ENCODE data around the gene MLLT1. TPM values are rescaled to one million over a fixed set of nuclear protein-coding genes. Genes with fewer than 3 reads are reported as not detected.

MLLT1 gene
- total RNA-seq, 2 experiments from 2014 or later: 38.4 to 46.5 TPM

GRCh38 chr19:6219586-6220290 is 60.0 kb downstream of the MLLT1 start:
- Mint-ChIP-seq H3K27ac (no peak overlapping the region), H3K27me3 (no peaks in the 10 kb centered on the region), H3K4me3 (no peak overlapping the region), H3K36me3 (ENCODE audit: low read depth) (peaks cover 2% of the 10 kb centered on the region), H3K9me3 (no peaks in the 10 kb centered on the region), H3K4me1 (peaks cover 2% of the 10 kb centered on the region)
- POLR2A ChIA-PET: no interaction called here
- no peak for DNase-seq
- CTCF ChIA-PET: interaction anchor here (2.0 to 2.1 kb wide), 2 partner anchors 18 to 81 kb away, joined by 7 to 13 read pairs; no protein-coding TSS in a partner anchor

GRCh38 chr19:6219147-6219525 is 60.6 kb downstream of the MLLT1 start:
- Mint-ChIP-seq H3K9me3 (no peaks in the 10 kb centered on the region), H3K27me3 (no peaks in the 10 kb centered on the region), H3K36me3 (ENCODE audit: low read depth) (peaks cover 2% of the 10 kb centered on the region), H3K4me3 (no peak overlapping the region), H3K27ac (no peak overlapping the region), H3K4me1 (peaks cover 2% of the 10 kb centered on the region)
- no peak for DNase-seq
- ChIA-PET CTCF (interaction anchor here (0.6 to 2.1 kb wide), 17 partner anchors 10 to 284 kb away, joined by 3 to 13 read pairs (median 4); no protein-coding TSS in a partner anchor), POLR2A (no interaction called here)

GRCh38 chr19:6218491-6219146 is 61.2 kb downstream of the MLLT1 start:
- POLR2A ChIA-PET: no interaction called here
- peak overlapping the region; percentile 66 for H3K27ac Mint-ChIP-seq
- peaks cover 2% of the 10 kb centered on the region for H3K36me3 Mint-ChIP-seq (ENCODE audit: low read depth)
- no peaks in the 10 kb centered on the region for H3K9me3 Mint-ChIP-seq
- DNase-seq: peak; percentile 86
- no peak overlapping the region for H3K4me3 Mint-ChIP-seq
- CTCF ChIA-PET: interaction anchor here (0.6 to 2.1 kb wide), 18 partner anchors 10 to 285 kb away, joined by 3 to 13 read pairs (median 4); no protein-coding TSS in a partner anchor
- H3K4me1 Mint-ChIP-seq: peaks cover 2% of the 10 kb centered on the region
- H3K27me3 Mint-ChIP-seq: no peaks in the 10 kb centered on the region

GRCh38 chr19:6217752-6218334 is 61.9 kb downstream of the MLLT1 start:
- Mint-ChIP-seq H3K27ac (peak overlapping the region; percentile 66), H3K4me3 (no peak overlapping the region), H3K9me3 (no peaks in the 10 kb centered on the region), H3K27me3 (no peaks in the 10 kb centered on the region), H3K36me3 (ENCODE audit: low read depth) (peaks cover 2% of the 10 kb centered on the region), H3K4me1 (peaks cover 2% of the 10 kb centered on the region)
- no peak for DNase-seq
- CTCF ChIA-PET: interaction anchor here (0.7 to 2.1 kb wide), 14 partner anchors 9 to 285 kb away, joined by 3 to 13 read pairs (median 4); no protein-coding TSS in a partner anchor
- POLR2A ChIA-PET: no interaction called here

- no peak for DNase-seq
- no peak overlapping the region for H3K27ac Mint-ChIP-seq
- peaks cover 4% of the 10 kb centered on the region for H3K36me3 Mint-ChIP-seq (ENCODE audit: low read depth)
- ChIA-PET POLR2A (no interaction called here), CTCF (interaction anchor here (2.0 kb wide), 1 partner anchor 12 kb away, joined by 13 read pairs; no protein-coding TSS in a partner anchor)
- H3K27me3 Mint-ChIP-seq: no peaks in the 10 kb centered on the region
- H3K4me3 Mint-ChIP-seq: no peak overlapping the region
- peaks cover 2% of the 10 kb centered on the region for H3K4me1 Mint-ChIP-seq
- H3K9me3 Mint-ChIP-seq: no peaks in the 10 kb centered on the region
These were observed 62.6 kb downstream of the MLLT1 start for GRCh38 chr19:6216996-6217751.

- Mint-ChIP-seq H3K27me3 (no peaks in the 10 kb centered on the region), H3K4me3 (no peak overlapping the region), H3K4me1 (peaks cover 2% of the 10 kb centered on the region), H3K9me3 (no peaks in the 10 kb centered on the region), H3K27ac (no peak overlapping the region), H3K36me3 (ENCODE audit: low read depth) (peaks cover 6% of the 10 kb centered on the region)
- ChIA-PET POLR2A (no interaction called here), CTCF (no interaction called here)
- DNase-seq: no peak
These were observed 63.4 kb downstream of the MLLT1 start for GRCh38 chr19:6216236-6216995.

- H3K9me3 Mint-ChIP-seq: no peaks in the 10 kb centered on the region
- H3K27ac Mint-ChIP-seq: no peak overlapping the region
- ChIA-PET POLR2A (no interaction called here), CTCF (no interaction called here)
- DNase-seq: no peak
- H3K4me3 Mint-ChIP-seq: no peak overlapping the region
- H3K4me1 Mint-ChIP-seq: peaks cover 2% of the 10 kb centered on the region
- H3K27me3 Mint-ChIP-seq: no peaks in the 10 kb centered on the region
- H3K36me3 Mint-ChIP-seq (ENCODE audit: low read depth): peaks cover 6% of the 10 kb centered on the region
These were observed 64.0 kb downstream of the MLLT1 start for GRCh38 chr19:6215701-6216235.

GRCh38 chr19:6214881-6215541 is 64.8 kb downstream of the MLLT1 start:
- Mint-ChIP-seq H3K9me3 (no peaks in the 10 kb centered on the region), H3K4me1 (peaks cover 2% of the 10 kb centered on the region), H3K4me3 (no peak overlapping the region), H3K27me3 (no peaks in the 10 kb centered on the region), H3K36me3 (ENCODE audit: low read depth) (peaks cover 6% of the 10 kb centered on the region), H3K27ac (no peak overlapping the region)
- POLR2A ChIA-PET: no interaction called here
- CTCF ChIA-PET: no interaction called here
- DNase-seq: no peak

GRCh38 chr19:6213696-6214641 is 65.8 kb downstream of the MLLT1 start:
- no peak for DNase-seq
- CTCF ChIA-PET: interaction anchor here (0.5 kb wide), 1 partner anchor 414 kb away, joined by 5 read pairs; no protein-coding TSS in a partner anchor
- Mint-ChIP-seq H3K4me1 (peaks cover 2% of the 10 kb centered on the region), H3K27ac (no peak overlapping the region), H3K27me3 (no peaks in the 10 kb centered on the region), H3K9me3 (no peaks in the 10 kb centered on the region), H3K36me3 (ENCODE audit: low read depth) (peaks cover 6% of the 10 kb centered on the region), H3K4me3 (no peak overlapping the region)
- POLR2A ChIA-PET: no interaction called here

- Mint-ChIP-seq H3K27me3 (no peaks in the 10 kb centered on the region), H3K9me3 (no peaks in the 10 kb centered on the region), H3K4me3 (no peak overlapping the region), H3K27ac (no peak overlapping the region), H3K4me1 (no peaks in the 10 kb centered on the region), H3K36me3 (ENCODE audit: low read depth) (peaks cover 6% of the 10 kb centered on the region)
- ChIA-PET CTCF (no interaction called here), POLR2A (no interaction called here)
- no peak for DNase-seq
These were observed 66.5 kb downstream of the MLLT1 start for GRCh38 chr19:6213266-6213595.

All from activated CD4-positive, alpha-beta T cell treated with anti-CD3 and anti-CD28 coated beads, Interleukin-2, amount 10 ng/mL, durations not matched to agents 7 days and 5 days (primary cell).